HUES64 (cell line): ENCODE measurements around the gene CHST7. TPM values are rescaled to one million over a fixed set of nuclear protein-coding genes. Genes with fewer than 3 reads are reported as not detected.
"Not testable (repeated sequence)": the region's sequence is repeated elsewhere in the genome, so short reads cannot be mapped to it uniquely, and the experiment has no call there.

Experiments
- H3K27ac ChIP-seq: 2 replicates; pipeline ENCODE4 v1.7.0; 2013; ENCODE audit warnings: low read depth, low read length, inconsistent platforms
- H3K27me3 ChIP-seq: 2 replicates; pipeline ENCODE4 v1.6.1; 2013; ENCODE audit warnings: mild to moderate bottlenecking, low read length; ENCODE audit not compliant: insufficient read depth
- H3K36me3 ChIP-seq: 2 replicates; pipeline ENCODE4 v1.6.1; 2013; ENCODE audit warnings: mild to moderate bottlenecking, low read length; ENCODE audit not compliant: insufficient read depth
- H3K4me1 ChIP-seq: 2 replicates; pipeline ENCODE4 v1.6.1; 2013; ENCODE audit warnings: mild to moderate bottlenecking, low read length, moderate library complexity; ENCODE audit not compliant: insufficient read depth
- H3K4me3 ChIP-seq: 2 replicates; pipeline ENCODE4 v1.5.1; 2013; ENCODE audit warnings: mild to moderate bottlenecking, low read length, moderate library complexity
- H3K9ac ChIP-seq: 2 replicates; pipeline ENCODE4 v1.6.1; 2013; ENCODE audit warnings: mild to moderate bottlenecking, low read depth, low read length
- H3K9me3 ChIP-seq: 2 replicates; pipeline ENCODE4 v1.6.1; 2013; ENCODE audit warnings: low read depth, low read length; ENCODE audit not compliant: insufficient read depth
- WGBS: fragments of 150-250, 120-280 bp; methylation state at CpG from one replicate; pipeline ENCODE4 v1.1.7; 2013; ENCODE audit warnings: missing lambda C conversion rate; 5-methylcytosine and 5-hydroxymethylcytosine counted together
- polyA plus RNA-seq, 2 experiments: library from polyadenylated mRNA; stranded (reverse); fragments of 50-300 nt; gene quantifications; one replicate each; pipeline ENCODE4 v1.2.3, GENCODE V29; 2013

The CHST7 gene
- 11.5 TPM for polyA plus RNA-seq (2013, experiment 1 of 2)
- polyA plus RNA-seq (2013, experiment 2 of 2), result 9.5 TPM

DNA sequence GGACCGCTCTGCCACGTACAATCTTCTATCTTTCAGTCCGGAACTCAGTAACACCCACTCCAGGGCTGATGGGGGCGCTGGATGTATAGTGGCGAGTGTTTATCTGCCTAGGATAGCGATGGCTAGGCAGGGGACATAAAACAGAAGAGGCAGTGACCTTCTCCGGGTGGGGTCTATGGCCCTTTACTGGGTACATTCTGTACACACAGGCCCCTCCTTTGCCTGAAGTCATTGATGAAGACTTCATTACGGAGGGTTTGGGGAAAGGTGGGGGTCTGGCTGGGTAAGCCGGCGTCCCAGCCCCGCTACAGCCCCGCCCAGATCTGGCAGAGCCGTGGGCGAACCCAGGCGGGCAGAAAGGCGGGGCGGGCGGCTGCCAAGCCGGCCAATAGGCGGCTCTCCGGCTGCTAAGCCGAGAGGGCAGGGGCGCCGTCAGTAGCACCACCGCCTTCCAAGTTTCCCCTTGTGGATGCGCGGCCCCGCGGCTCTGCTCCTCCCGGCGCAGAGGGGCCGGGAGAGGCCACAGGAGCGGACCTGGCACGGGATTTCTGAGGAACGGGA is at the start of gene CHST7:
Gene CHST7 (plus strand): TSS at position 435 of the 561 bp plus-strand sequence. CDS start 167 bp downstream, outside the sequence.
- Histone ChIP-seq H3K27me3 (peaks cover 14% of the 10 kb centered on the region; the same call in 1 of the 2 replicates), H3K4me3 (peak within 1 kb of the TSS; percentile 72), H3K9me3 (no peaks in the 10 kb centered on the region), H3K4me1 (peaks cover 13% of the 10 kb centered on the region; the same call in 1 of the 2 replicates), H3K27ac (peak within 1 kb of the TSS; percentile 64; the same call in 1 of the 2 replicates), H3K9ac (peak within 1 kb of the TSS; percentile 66), H3K36me3 (no peaks in the 10 kb centered on the region)
- WGBS, result 1% methylated on average over 31 of the region's 35 CpGs

GRCh38 chrX:46528640-46529039 is 44.9 kb upstream of the CHST7 start:
- H3K9ac ChIP-seq, H3K36me3 ChIP-seq, H3K4me1 ChIP-seq, H3K27ac ChIP-seq, H3K4me3 ChIP-seq, H3K27me3 ChIP-seq, H3K9me3 ChIP-seq: not testable (repeated sequence)
- 94% methylated on average over 3 of the region's 6 CpGs for WGBS

- H3K27ac ChIP-seq, H3K9ac ChIP-seq, H3K9me3 ChIP-seq, H3K36me3 ChIP-seq, H3K4me1 ChIP-seq, H3K27me3 ChIP-seq, H3K4me3 ChIP-seq: not testable (repeated sequence)
- 89% methylated on average over 9 of the region's 12 CpGs for WGBS
Measured at GRCh38 chrX:46529740-46530403, 43.7 kb upstream of the CHST7 start.

GRCh38 chrX:46530404-46530908 is 43.1 kb upstream of the CHST7 start:
- WGBS, result 100% methylated on average over 1 of the region's 1 CpG
- not testable (repeated sequence) for H3K4me1 ChIP-seq, H3K9me3 ChIP-seq, H3K9ac ChIP-seq, H3K27ac ChIP-seq, H3K27me3 ChIP-seq, H3K4me3 ChIP-seq, H3K36me3 ChIP-seq

GRCh38 chrX:46531442-46531841 is 42.1 kb upstream of the CHST7 start:
- H3K27me3 ChIP-seq, result no peaks in the 10 kb centered on the region
- no peak overlapping the region for H3K9ac ChIP-seq
- no peak overlapping the region for H3K27ac ChIP-seq
- 74% methylated on average over 2 of the region's 3 CpGs for WGBS
- H3K36me3 ChIP-seq, result peaks cover 4% of the 10 kb centered on the region; the same call in 1 of the 2 replicates
- no peak overlapping the region for H3K4me3 ChIP-seq
- H3K9me3 ChIP-seq, result no peaks in the 10 kb centered on the region
- H3K4me1 ChIP-seq, result no peaks in the 10 kb centered on the region

DNA sequence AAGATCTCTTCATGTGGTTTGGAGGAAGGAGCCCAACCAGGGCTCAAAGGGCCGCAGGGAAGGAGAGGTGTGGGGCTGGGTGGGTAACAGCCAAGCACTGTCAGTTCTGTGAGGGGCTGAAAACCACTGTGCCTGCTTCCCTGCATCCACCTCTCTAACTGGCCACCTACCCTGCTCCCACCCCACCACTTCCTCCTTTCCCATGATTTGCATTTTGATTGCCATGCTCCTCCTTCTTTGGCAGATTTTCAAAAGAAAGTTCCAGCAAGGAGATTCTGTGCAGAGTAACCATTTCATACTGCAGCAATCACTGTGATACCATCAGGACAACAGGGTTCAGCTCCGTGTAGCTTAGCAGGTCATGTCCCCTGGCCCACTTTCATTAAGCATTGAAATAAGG is 30.1 kb upstream of the CHST7 start:
- Histone ChIP-seq H3K9ac (no peak overlapping the region), H3K9me3 (no peaks in the 10 kb centered on the region)
- WGBS, result 67% methylated on average over 1 of the region's 2 CpGs

GRCh38 chrX:46544527-46544926 is 29.0 kb upstream of the CHST7 start:
- not testable (repeated sequence) for H3K4me1 ChIP-seq, H3K9me3 ChIP-seq, H3K27ac ChIP-seq, H3K27me3 ChIP-seq
- Histone ChIP-seq H3K36me3 (peaks cover 28% of the 10 kb centered on the region), H3K9ac (peak overlapping the region; percentile 56; the same call in 1 of the 2 replicates), H3K4me3 (peak overlapping the region; percentile 99)
- WGBS, result 71% methylated on average over 7 of the region's 7 CpGs

More for the DNA sequence above, 30.1 kb upstream of the CHST7 start:
- no peak overlapping the region for H3K27ac ChIP-seq
- no peaks in the 10 kb centered on the region; the same call in 1 of the 2 replicates for H3K4me1 ChIP-seq
- H3K36me3 ChIP-seq, result peaks cover 24% of the 10 kb centered on the region
- H3K4me3 ChIP-seq, result no peak overlapping the region
- no peaks in the 10 kb centered on the region for H3K27me3 ChIP-seq

- Histone ChIP-seq H3K36me3 (peaks cover 28% of the 10 kb centered on the region), H3K27me3 (no peaks in the 10 kb centered on the region), H3K9ac (peak within 1 kb of the TSS; percentile 94), H3K27ac (peak within 1 kb of the TSS; percentile 85), H3K4me1 (no peaks in the 10 kb centered on the region; the same call in 1 of the 2 replicates), H3K4me3 (peak within 1 kb of the TSS; percentile 99), H3K9me3 (no peaks in the 10 kb centered on the region)
- WGBS, result under 1% methylated on average over 57 of the region's 57 CpGs
Measured at GRCh38 chrX:46545111-46546005, 28.2 kb upstream of the CHST7 start, which contains the start of gene ZNF674. Gene ZNF674 (minus strand): TSS chrX:46545421. CDS start chrX:46542087, 3,334 bp downstream.

- no peaks in the 10 kb centered on the region for H3K9me3 ChIP-seq
- H3K9ac ChIP-seq, result no peak overlapping the region
- no peaks in the 10 kb centered on the region for H3K27me3 ChIP-seq
- no peak overlapping the region for H3K27ac ChIP-seq
- 93% methylated on average over 6 of the region's 6 CpGs for WGBS
- peaks cover 5% of the 10 kb centered on the region; the same call in 1 of the 2 replicates for H3K4me1 ChIP-seq
- H3K36me3 ChIP-seq, result peaks cover 28% of the 10 kb centered on the region
- no peak overlapping the region for H3K4me3 ChIP-seq
Measured at GRCh38 chrX:46547857-46548256, 25.7 kb upstream of the CHST7 start.

DNA sequence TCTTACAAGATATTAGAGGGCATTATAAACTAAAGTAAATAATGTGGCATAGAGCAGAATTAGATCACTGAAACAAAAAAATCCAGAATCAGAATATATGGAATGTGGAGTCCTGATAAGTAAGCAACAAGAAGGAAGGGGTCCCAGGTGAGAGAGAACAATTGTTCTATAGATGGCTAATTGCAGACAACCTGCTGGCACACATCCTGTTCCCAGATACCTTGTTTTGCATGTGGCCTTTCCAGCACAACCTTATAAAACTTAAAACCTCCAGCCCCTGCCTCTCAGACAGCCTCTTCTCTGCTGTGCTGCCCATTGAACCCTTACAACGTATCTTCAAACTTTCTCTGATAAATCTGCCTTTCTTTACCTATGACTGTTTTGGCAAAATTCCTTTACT is 23.7 kb upstream of the CHST7 start:
- H3K9ac ChIP-seq, result no peak overlapping the region
- no peaks in the 10 kb centered on the region for H3K9me3 ChIP-seq
- H3K36me3 ChIP-seq, result peaks cover 28% of the 10 kb centered on the region
- peaks cover 5% of the 10 kb centered on the region; the same call in 1 of the 2 replicates for H3K4me1 ChIP-seq
- peak overlapping the region; percentile 24; the same call in 1 of the 2 replicates for H3K27ac ChIP-seq
- 83% methylated on average over 1 of the region's 1 CpG for WGBS
- no peak overlapping the region for H3K4me3 ChIP-seq
- H3K27me3 ChIP-seq, result no peaks in the 10 kb centered on the region
